Inflammatory macrophage treated with lipopolysaccharide for 4 hours (primary cell): ENCODE measurements around the gene FMO2.

Experiments used
- DNase-seq: peaks from one replicate; pipeline ENCODE4 v3.0.0-alpha.2; 2020

Gene FMO2

GRCh38 chr1:171185091-171185490, at the start of gene FMO2:
Gene FMO2, plus strand, starts transcription at chr1:171185300. Its CDS starts 414 bp downstream, at chr1:171185714.
- DNase-seq: no peak

GRCh38 chr1:171137580-171137979, 47.5 kb upstream of the FMO2 start:
- DNase-seq: no peak

- DNase-seq: no peak
These were observed 46.1 kb upstream of the FMO2 start for GRCh38 chr1:171138980-171139379.

GRCh38 chr1:171139890-171140289, 45.2 kb upstream of the FMO2 start:
- DNase-seq: no peak

- DNase-seq: no peak
These were observed 44.7 kb upstream of the FMO2 start for GRCh38 chr1:171140401-171140800.

- no peak for DNase-seq
These were observed 44.0 kb upstream of the FMO2 start for GRCh38 chr1:171140956-171141687.

- no peak for DNase-seq
These were observed 43.2 kb upstream of the FMO2 start for GRCh38 chr1:171141688-171142415.

GRCh38 chr1:171142416-171143385, 42.4 kb upstream of the FMO2 start:
- DNase-seq: no peak

- DNase-seq: no peak
These were observed 34.9 kb upstream of the FMO2 start for GRCh38 chr1:171150156-171150555.

- DNase-seq: no peak
These were observed 32.6 kb upstream of the FMO2 start for GRCh38 chr1:171152549-171152948.

- no peak for DNase-seq
These were observed 29.6 kb upstream of the FMO2 start for GRCh38 chr1:171155484-171155883.

GRCh38 chr1:171158096-171158495, 27.0 kb upstream of the FMO2 start:
- DNase-seq: no peak

GRCh38 chr1:171158551-171158950, 26.5 kb upstream of the FMO2 start:
- DNase-seq: no peak

- no peak for DNase-seq
These were observed 26.0 kb upstream of the FMO2 start for GRCh38 chr1:171159148-171159547.

- DNase-seq: no peak
These were observed 24.9 kb upstream of the FMO2 start for GRCh38 chr1:171160211-171160610.

- no peak for DNase-seq
These were observed 24.3 kb upstream of the FMO2 start for GRCh38 chr1:171160639-171161354.

- DNase-seq: no peak
These were observed 23.7 kb upstream of the FMO2 start for GRCh38 chr1:171161431-171161830.

GRCh38 chr1:171166361-171166760, 18.7 kb upstream of the FMO2 start:
- DNase-seq: no peak

GRCh38 chr1:171167785-171168184, 17.3 kb upstream of the FMO2 start:
- no peak for DNase-seq

- no peak for DNase-seq
These were observed 12.6 kb upstream of the FMO2 start for GRCh38 chr1:171172471-171172870.

GRCh38 chr1:171173069-171173468, 12.0 kb upstream of the FMO2 start:
- no peak for DNase-seq

GRCh38 chr1:171174560-171175294, 10.4 kb upstream of the FMO2 start:
- DNase-seq: no peak
